ENCODE data around the gene IGLL1. TPM values are rescaled to one million over a fixed set of nuclear protein-coding genes. Genes with fewer than 3 reads are reported as not detected.

IGLL1 gene
- total and polyA plus RNA-seq, 2 donors (not counting 1 experiment from before 2014, with no cell fraction given), result not detected

GRCh38 chr22:23534201-23534850 is 45.8 kb downstream of the IGLL1 start:
- H3K9me3 Mint-ChIP-seq (ENCODE audit: insufficient read depth), result no peaks in the 10 kb centered on the region
- Histone ChIP-seq H2AFZ (ENCODE audit: insufficient read depth, low read depth, low read length, poor library complexity, severe bottlenecking) (no peak overlapping the region), H3K9ac (ENCODE audit: low read length) (no peak overlapping the region)

More at GRCh38 chr22:23534201-23534850, 45.8 kb downstream of the IGLL1 start:
- DNase-seq, result no peak
- H3K79me2 ChIP-seq (ENCODE audit: control insufficient read depth, insufficient read depth, low read length), result no peaks in the 10 kb centered on the region
- H3K9me3 ChIP-seq (ENCODE audit: control extremely low read depth in 1 of 3, control insufficient read depth in 2 of 3, insufficient read depth in 1 of 3, low read length in 2 of 3), result no peaks in the 10 kb centered on the region
- H3K27ac ChIP-seq (ENCODE audit: low read length in 2 of 2), result no peak overlapping the region
- H3K27me3 Mint-ChIP-seq, result peaks cover 4% of the 10 kb centered on the region
- H4K20me1 ChIP-seq (ENCODE audit: control insufficient read depth, insufficient read depth, low read length, poor library complexity, severe bottlenecking), result no peaks in the 10 kb centered on the region
- CTCF ChIA-PET, result interaction anchor here (1.3 kb wide), 1 partner anchor 10 kb away, joined by 3 read pairs; no protein-coding TSS in a partner anchor
- H3K36me3 ChIP-seq (replicated peaks in 1 of 2; ENCODE audit: control extremely low read depth in 1 of 2, control insufficient read depth in 1 of 2, extremely low read depth in 1 of 2, insufficient read depth in 2 of 2, low read length in 1 of 2), result no peaks in the 10 kb centered on the region
- H3K4me3 ChIP-seq (ENCODE audit: control extremely low read depth in 1 of 5, extremely low read depth in 1 of 5, insufficient read depth in 1 of 5, low read depth in 2 of 5, low read length in 4 of 5), result no peak overlapping the region
- peaks cover 0 to 2% (median 0%) of the 10 kb centered on the region in 4 experiments for H3K27me3 ChIP-seq (replicated peaks in 1 of 4; ENCODE audit: control extremely low read depth in 1 of 4, control insufficient read depth in 3 of 4, insufficient read depth in 4 of 4, low read length in 3 of 4)
- peaks cover 0 to 17% of the 10 kb centered on the region in 2 donors for H3K4me1 ChIP-seq (ENCODE audit: control insufficient read depth in 2 of 2, insufficient read depth in 2 of 2, low read length in 2 of 2)
- ATAC-seq (ENCODE audit: low read depth), result no peak
- H3K4me1 Mint-ChIP-seq, result peaks cover 21% of the 10 kb centered on the region
- POLR2A ChIA-PET, result no interaction called here
- TF ChIP-seq CTCF (IDR thresholded peaks at IDR 0.05) (no peak), EZH2 (IDR thresholded peaks at IDR 0.05; ENCODE audit: borderline replicate concordance, insufficient read depth, low read depth, low read length, poor library complexity, severe bottlenecking) (no peak)
- 95% methylated on average over 7 of the region's 10 CpGs for WGBS (ENCODE audit: insufficient coverage)
- intact Hi-C loops (cut with micrococcal nuclease), result no loop called here
- H3K4me2 ChIP-seq (replicated peaks; ENCODE audit: low read depth, low read length, poor library complexity, severe bottlenecking), result no peak overlapping the region
- no peak overlapping the region for H3K4me3 Mint-ChIP-seq
- no peak overlapping the region for H3K27ac Mint-ChIP-seq

Data from B cell (primary cell).